T-helper 1 cell treated with Interleukin-12 subunit alpha and Interleukin-12 subunit beta and Interleukin-4 antibody, amounts not matched to agents 30 ng/mL and 1 ng/mL, for 36 hours (primary cell): ENCODE data around the gene LRRC8E. TPM values are rescaled to one million over a fixed set of nuclear protein-coding genes. Genes with fewer than 3 reads are reported as not detected.
"Not testable (repeated sequence)": the region's sequence is repeated elsewhere in the genome, so short reads cannot be mapped to it uniquely, and the experiment has no call there.

Experiments
- intact Hi-C: fragments of 100-400 bp; cut with micrococcal nuclease; formaldehyde crosslinking; loops from one replicate; pipeline ENCODE4 v1.15.1; 2024
- total RNA-seq: library from RNA; stranded (reverse); gene quantifications from 2 replicates; pipeline ENCODE4 v1.2.3, GENCODE V29; 2022

LRRC8E gene
- total RNA-seq, 1 donor from 2014 or later, result not detected

- intact Hi-C loops, result loop anchor here (1.0 to 2.0 kb wide), 2 partner anchors 16 to 67 kb away; partner anchors contain the start of gene SNAPC2
Observed at GRCh38 chr19:7853770-7854128, 34.6 kb upstream of the LRRC8E start.

GRCh38 chr19:7855426-7856108, 32.7 kb upstream of the LRRC8E start:
- intact Hi-C loops, result no loop called here

- intact Hi-C loops, result no loop called here
Observed at GRCh38 chr19:7856109-7856591, 32.2 kb upstream of the LRRC8E start.

GRCh38 chr19:7856679-7857663, 31.3 kb upstream of the LRRC8E start:
- intact Hi-C loops, result no loop called here

GRCh38 chr19:7857727-7858108, 30.6 kb upstream of the LRRC8E start:
- intact Hi-C loops, result no loop called here

GRCh38 chr19:7858109-7858770, 30.1 kb upstream of the LRRC8E start:
- intact Hi-C loops, result no loop called here

GRCh38 chr19:7859087-7859486, 29.2 kb upstream of the LRRC8E start:
- intact Hi-C loops, result not testable (repeated sequence)

GRCh38 chr19:7859831-7860713, 28.2 kb upstream of the LRRC8E start:
- intact Hi-C loops, result no loop called here

- intact Hi-C loops, result no loop called here
Observed at GRCh38 chr19:7860714-7861618, 27.3 kb upstream of the LRRC8E start.

GRCh38 chr19:7861619-7862412, 26.5 kb upstream of the LRRC8E start:
- intact Hi-C loops, result loop anchor here (1.0 kb wide), 2 partner anchors 9 to 33 kb away; no protein-coding TSS in a partner anchor

GRCh38 chr19:7862413-7862951, 25.8 kb upstream of the LRRC8E start:
- intact Hi-C loops, result loop anchor here (1.0 kb wide), 2 partner anchors 9 to 33 kb away; no protein-coding TSS in a partner anchor

- intact Hi-C loops, result no loop called here
Observed at GRCh38 chr19:7863157-7863970, 24.9 kb upstream of the LRRC8E start.

GRCh38 chr19:7863971-7864689, 24.2 kb upstream of the LRRC8E start:
- intact Hi-C loops, result no loop called here

GRCh38 chr19:7864690-7865074, 23.6 kb upstream of the LRRC8E start:
- intact Hi-C loops, result no loop called here

GRCh38 chr19:7865262-7865911, 22.9 kb upstream of the LRRC8E start:
- intact Hi-C loops, result no loop called here

- intact Hi-C loops, result no loop called here
Observed at GRCh38 chr19:7866399-7867091, 21.8 kb upstream of the LRRC8E start.
